ENCODE results near the gene MLXIP.

The MLXIP gene

DNA sequence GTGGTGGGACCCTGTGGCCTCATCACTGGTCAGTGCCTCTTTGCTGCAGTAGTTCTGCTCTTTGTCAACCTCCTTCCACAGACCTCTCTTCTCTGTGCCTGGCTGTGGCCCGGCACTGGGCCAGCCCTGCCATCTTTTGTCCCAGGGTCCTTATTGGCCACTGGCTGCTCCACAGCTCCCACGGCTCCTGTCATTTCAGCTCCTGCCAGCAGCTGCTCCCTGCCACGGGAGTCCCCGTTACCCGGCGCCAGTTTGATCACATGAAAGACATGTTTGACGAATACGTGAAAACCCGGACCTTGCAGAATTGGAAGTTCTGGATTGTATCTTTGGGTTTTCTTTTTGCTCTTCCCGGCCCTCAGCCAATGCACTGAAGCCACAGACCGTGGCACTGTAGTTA lies 60.1 kb downstream of the MLXIP start:
- H3K36me3 ChIP-seq (ENCODE audit: low read length), result no peaks in the 10 kb centered on the region
- no peak overlapping the region for H3K27ac ChIP-seq (ENCODE audit: low read depth, low read length)
- no peak overlapping the region for H3K4me3 ChIP-seq (ENCODE audit: insufficient read depth, low read length, poor library complexity, severe bottlenecking)
- H3K27me3 ChIP-seq (ENCODE audit: low read length), result no peaks in the 10 kb centered on the region
- no peaks in the 10 kb centered on the region for H3K79me2 ChIP-seq (ENCODE audit: insufficient read depth, low read length)
- no peak overlapping the region for H3K9ac ChIP-seq (ENCODE audit: low read length)
- TF ChIP-seq, protein P1, sequence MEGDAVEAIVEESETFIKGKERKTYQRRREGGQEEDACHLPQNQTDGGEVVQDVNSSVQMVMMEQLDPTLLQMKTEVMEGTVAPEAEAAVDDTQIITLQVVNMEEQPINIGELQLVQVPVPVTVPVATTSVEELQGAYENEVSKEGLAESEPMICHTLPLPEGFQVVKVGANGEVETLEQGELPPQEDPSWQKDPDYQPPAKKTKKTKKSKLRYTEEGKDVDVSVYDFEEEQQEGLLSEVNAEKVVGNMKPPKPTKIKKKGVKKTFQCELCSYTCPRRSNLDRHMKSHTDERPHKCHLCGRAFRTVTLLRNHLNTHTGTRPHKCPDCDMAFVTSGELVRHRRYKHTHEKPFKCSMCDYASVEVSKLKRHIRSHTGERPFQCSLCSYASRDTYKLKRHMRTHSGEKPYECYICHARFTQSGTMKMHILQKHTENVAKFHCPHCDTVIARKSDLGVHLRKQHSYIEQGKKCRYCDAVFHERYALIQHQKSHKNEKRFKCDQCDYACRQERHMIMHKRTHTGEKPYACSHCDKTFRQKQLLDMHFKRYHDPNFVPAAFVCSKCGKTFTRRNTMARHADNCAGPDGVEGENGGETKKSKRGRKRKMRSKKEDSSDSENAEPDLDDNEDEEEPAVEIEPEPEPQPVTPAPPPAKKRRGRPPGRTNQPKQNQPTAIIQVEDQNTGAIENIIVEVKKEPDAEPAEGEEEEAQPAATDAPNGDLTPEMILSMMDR (IDR thresholded peaks at IDR 0.05; ENCODE audit: insufficient read depth, low read length, poor library complexity, severe bottlenecking), result no peak
- no peak for TF ChIP-seq EZH2phosphoT487 (conservative IDR thresholded peaks at IDR 0.05; ENCODE audit: low read length)
- H3F3A ChIP-seq (ENCODE audit: insufficient read depth), result no peaks in the 10 kb centered on the region
- no peaks in the 10 kb centered on the region for H4K20me1 ChIP-seq (ENCODE audit: low read depth, low read length)
- no peaks in the 10 kb centered on the region for H3K9me2 ChIP-seq (replicated peaks; ENCODE audit: insufficient read depth, low read length)
- H2AFZ ChIP-seq (ENCODE audit: low read depth, low read length, severe bottlenecking), result no peak overlapping the region
- H3K4me2 ChIP-seq (ENCODE audit: low read depth, low read length, poor library complexity, severe bottlenecking), result no peak overlapping the region
- no peaks in the 10 kb centered on the region for H3K9me3 ChIP-seq (ENCODE audit: insufficient read depth, low read length)

DNA sequence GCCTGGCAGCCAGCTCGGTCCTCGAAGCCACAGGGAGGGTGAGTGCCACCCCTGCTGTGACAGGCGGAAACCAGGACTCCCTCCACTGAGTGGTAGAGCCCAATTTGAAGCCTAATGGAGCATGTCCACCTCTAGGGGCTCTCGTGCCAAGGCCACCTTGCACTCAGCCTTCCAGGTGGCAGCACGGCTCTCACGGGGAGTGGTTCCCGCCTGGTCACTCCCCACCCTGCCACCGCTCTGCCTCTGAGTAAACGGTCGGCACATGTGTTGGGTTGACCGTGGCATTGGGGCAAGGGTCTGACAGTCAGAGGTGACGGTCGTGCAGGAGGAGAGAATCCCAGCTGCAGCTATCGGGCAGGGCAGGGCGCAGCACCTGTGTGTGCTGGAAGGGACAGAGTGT lies 60.7 kb downstream of the MLXIP start:
- Histone ChIP-seq H3K27ac (ENCODE audit: low read depth, low read length) (no peak overlapping the region), H3K27me3 (ENCODE audit: low read length) (no peaks in the 10 kb centered on the region), H3K9me2 (replicated peaks; ENCODE audit: insufficient read depth, low read length) (no peaks in the 10 kb centered on the region), H3K79me2 (ENCODE audit: insufficient read depth, low read length) (no peaks in the 10 kb centered on the region), H3K9ac (ENCODE audit: low read length) (no peak overlapping the region), H3K4me2 (ENCODE audit: low read depth, low read length, poor library complexity, severe bottlenecking) (no peak overlapping the region), H3K9me3 (ENCODE audit: insufficient read depth, low read length) (no peaks in the 10 kb centered on the region), H4K20me1 (ENCODE audit: low read depth, low read length) (no peaks in the 10 kb centered on the region), H3F3A (ENCODE audit: insufficient read depth) (no peaks in the 10 kb centered on the region), H3K4me3 (ENCODE audit: insufficient read depth, low read length, poor library complexity, severe bottlenecking) (no peak overlapping the region), H3K36me3 (ENCODE audit: low read length) (no peaks in the 10 kb centered on the region), H2AFZ (ENCODE audit: low read depth, low read length, severe bottlenecking) (no peak overlapping the region)
- TF ChIP-seq, protein P1 (IDR thresholded peaks at IDR 0.05; ENCODE audit: insufficient read depth, low read length, poor library complexity, severe bottlenecking), result no peak
- no peak for TF ChIP-seq EZH2phosphoT487 (conservative IDR thresholded peaks at IDR 0.05; ENCODE audit: low read length)

DNA sequence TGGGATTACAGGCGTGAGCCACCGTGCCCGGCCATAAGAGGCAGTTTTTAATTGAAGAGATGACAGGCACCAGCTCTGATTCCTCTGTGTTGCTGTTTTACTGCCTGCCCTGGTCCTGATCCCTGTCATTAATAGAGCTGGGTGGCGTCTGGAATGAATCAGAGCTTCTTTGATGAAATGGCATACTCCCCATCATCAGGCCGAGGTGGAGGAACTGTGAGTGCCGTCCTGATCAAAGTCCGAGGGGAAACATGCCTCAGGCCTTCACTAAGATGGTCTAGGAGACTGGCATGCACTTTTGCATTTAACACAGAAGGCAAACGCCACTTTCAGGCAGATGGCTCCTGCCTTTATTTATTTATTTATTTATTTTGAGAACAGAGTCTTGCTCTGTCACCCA lies 61.4 kb downstream of the MLXIP start:
- no peaks in the 10 kb centered on the region for H3K9me2 ChIP-seq (replicated peaks; ENCODE audit: insufficient read depth, low read length)
- H3K27ac ChIP-seq (ENCODE audit: low read depth, low read length), result no peak overlapping the region
- H3K4me2 ChIP-seq (ENCODE audit: low read depth, low read length, poor library complexity, severe bottlenecking), result no peak overlapping the region
- no peaks in the 10 kb centered on the region for H3K79me2 ChIP-seq (ENCODE audit: insufficient read depth, low read length)
- H3K9ac ChIP-seq (ENCODE audit: low read length), result no peak overlapping the region
- H4K20me1 ChIP-seq (ENCODE audit: low read depth, low read length), result no peaks in the 10 kb centered on the region
- no peak for TF ChIP-seq EZH2phosphoT487 (conservative IDR thresholded peaks at IDR 0.05; ENCODE audit: low read length)
- TF ChIP-seq, protein P1 (IDR thresholded peaks at IDR 0.05; ENCODE audit: insufficient read depth, low read length, poor library complexity, severe bottlenecking), result no peak
- no peak overlapping the region for H2AFZ ChIP-seq (ENCODE audit: low read depth, low read length, severe bottlenecking)
- no peak overlapping the region for H3K4me3 ChIP-seq (ENCODE audit: insufficient read depth, low read length, poor library complexity, severe bottlenecking)
- no peaks in the 10 kb centered on the region for H3K36me3 ChIP-seq (ENCODE audit: low read length)
- H3F3A ChIP-seq (ENCODE audit: insufficient read depth), result no peaks in the 10 kb centered on the region
- no peaks in the 10 kb centered on the region for H3K27me3 ChIP-seq (ENCODE audit: low read length)
- no peaks in the 10 kb centered on the region for H3K9me3 ChIP-seq (ENCODE audit: insufficient read depth, low read length)
